Activated B cell treated with CpG ODN at 0.5 μM for 24 hours (primary cell): ENCODE measurements around the gene CFAP73. TPM values are rescaled to one million over a fixed set of nuclear protein-coding genes. Genes with fewer than 3 reads are reported as not detected.

Source experiments
- ATAC-seq: fragments of 200-7000 bp; cut with Tn5 transposase; one replicate; pipeline ENCODE4 v1.10.0; 2021; ENCODE audit warnings: low read depth, mild to moderate bottlenecking, moderate library complexity
- CTCF ChIA-PET: fragments of 350-600 bp; sonication (Branson Sonifier 250); formaldehyde crosslinking; loops from one replicate; lab custom pipeline; 2021; ENCODE audit warnings: antibody characterized with exemption; lab: Charles Lee
- POLR2A ChIA-PET: fragments of 350-600 bp; sonication (Branson Sonifier 250); formaldehyde crosslinking; loops from one replicate; lab custom pipeline; 2021; ENCODE audit warnings: antibody characterized with exemption; lab: Charles Lee
- DNase-seq: peaks from one replicate; pipeline ENCODE4 v3.0.0; 2022
- H3K27ac Mint-ChIP-seq: one replicate; pipeline ENCODE4 v1.8.0; 2020; ENCODE audit warnings: mixed read lengths
- H3K27me3 Mint-ChIP-seq: one replicate; pipeline ENCODE4 v1.8.0; 2021; ENCODE audit warnings: mixed read lengths
- H3K36me3 Mint-ChIP-seq: one replicate; pipeline ENCODE4 v1.8.0; 2021; ENCODE audit warnings: low read depth, mixed read lengths
- H3K4me1 Mint-ChIP-seq: one replicate; pipeline ENCODE4 v1.8.0; 2021; ENCODE audit warnings: mixed read lengths
- H3K4me3 Mint-ChIP-seq: one replicate; pipeline ENCODE4 v1.8.0; 2020; ENCODE audit warnings: mild to moderate bottlenecking, mixed read lengths
- H3K9me3 Mint-ChIP-seq: one replicate; pipeline ENCODE4 v1.8.0; 2020; ENCODE audit warnings: mixed read lengths
- CTCF ChIP-seq: fragments of 200-600 bp; IDR thresholded peaks from one replicate; pipeline ENCODE4 v1.8.0; 2022; ENCODE audit warnings: antibody characterized with exemption, mild to moderate bottlenecking
- intact Hi-C: fragments of 100-400 bp; cut with micrococcal nuclease; formaldehyde crosslinking; loops from one replicate; pipeline ENCODE4 v1.15.1; 2024
- total RNA-seq: library from RNA; stranded (reverse); gene quantifications from 2 replicates; pipeline ENCODE4 v1.2.3, GENCODE V29; 2022

Gene CFAP73
- total RNA-seq, 1 donor from 2014 or later = 1.1 TPM

- H3K4me1 Mint-ChIP-seq = no peaks in the 10 kb centered on the region
Measured at GRCh38 chr12:113119980-113120669, 29.4 kb upstream of the CFAP73 start.

GRCh38 chr12:113120670-113121370, 28.7 kb upstream of the CFAP73 start:
- Mint-ChIP-seq H3K27me3 (peaks cover 3% of the 10 kb centered on the region), H3K4me3 (no peak overlapping the region), H3K4me1 (no peaks in the 10 kb centered on the region), H3K27ac (no peak overlapping the region), H3K36me3 (no peaks in the 10 kb centered on the region), H3K9me3 (peaks cover 3% of the 10 kb centered on the region)
- DNase-seq = no peak
- no peak for TF ChIP-seq CTCF
- CTCF ChIA-PET = no interaction called here
- POLR2A ChIA-PET = interaction anchor here (0.6 to 0.9 kb wide), 2 partner anchors 31 to 67 kb away, joined by 4 to 5 read pairs; no protein-coding TSS in a partner anchor
- intact Hi-C loops = no loop called here
- no peak for ATAC-seq

More at GRCh38 chr12:113119980-113120669, 29.4 kb upstream of the CFAP73 start:
- Mint-ChIP-seq H3K9me3 (peaks cover 3% of the 10 kb centered on the region), H3K27ac (no peak overlapping the region), H3K27me3 (peaks cover 3% of the 10 kb centered on the region), H3K36me3 (no peaks in the 10 kb centered on the region), H3K4me3 (no peak overlapping the region)
- DNase-seq (no peak), ATAC-seq (no peak)
- no peak for TF ChIP-seq CTCF
- intact Hi-C loops = no loop called here
- POLR2A ChIA-PET = interaction anchor here (0.6 kb wide), 1 partner anchor 66 kb away, joined by 4 read pairs; no protein-coding TSS in a partner anchor
- CTCF ChIA-PET = interaction anchor here (0.7 kb wide), 1 partner anchor 33 kb away, joined by 3 read pairs; no protein-coding TSS in a partner anchor

- no peak for ATAC-seq
- ChIA-PET POLR2A (no interaction called here), CTCF (interaction anchor here (0.7 kb wide), 1 partner anchor 25 kb away, joined by 3 read pairs; no protein-coding TSS in a partner anchor)
- intact Hi-C loops = no loop called here
- Mint-ChIP-seq H3K9me3 (peaks cover 3% of the 10 kb centered on the region), H3K4me1 (peaks cover 26% of the 10 kb centered on the region), H3K4me3 (no peak overlapping the region), H3K27me3 (no peaks in the 10 kb centered on the region), H3K36me3 (no peaks in the 10 kb centered on the region), H3K27ac (no peak overlapping the region)
- no peak for DNase-seq
- no peak for TF ChIP-seq CTCF
Measured at GRCh38 chr12:113127791-113128199, 21.7 kb upstream of the CFAP73 start.

- ChIA-PET POLR2A (interaction anchor here (0.7 to 2.3 kb wide), 5 partner anchors 24 to 80 kb away, joined by 3 to 11 read pairs (median 3); no protein-coding TSS in a partner anchor), CTCF (interaction anchor here (0.8 to 1.1 kb wide), 2 partner anchors 24 to 45 kb away, joined by 3 to 5 read pairs; no protein-coding TSS in a partner anchor)
- no peak for TF ChIP-seq CTCF
- peaks cover 26% of the 10 kb centered on the region for H3K4me1 Mint-ChIP-seq
- ATAC-seq (no peak), DNase-seq (no peak)
- no peaks in the 10 kb centered on the region for H3K9me3 Mint-ChIP-seq
- intact Hi-C loops = no loop called here
- no peaks in the 10 kb centered on the region for H3K36me3 Mint-ChIP-seq
- H3K4me3 Mint-ChIP-seq = no peak overlapping the region
- H3K27ac Mint-ChIP-seq = no peak overlapping the region
- no peaks in the 10 kb centered on the region for H3K27me3 Mint-ChIP-seq
Measured at GRCh38 chr12:113128802-113129663, 20.5 kb upstream of the CFAP73 start.
